ENCODE results near the gene CA11. TPM values are rescaled to one million over a fixed set of nuclear protein-coding genes. Genes with fewer than 3 reads are reported as not detected.

Gene CA11
- total and polyA plus RNA-seq, 9 of the 15 experiments (the other 6 are each of a cell fraction or from before 2014, with no cell fraction given): 2.9 to 19.9 (median 8.3) TPM

DNA sequence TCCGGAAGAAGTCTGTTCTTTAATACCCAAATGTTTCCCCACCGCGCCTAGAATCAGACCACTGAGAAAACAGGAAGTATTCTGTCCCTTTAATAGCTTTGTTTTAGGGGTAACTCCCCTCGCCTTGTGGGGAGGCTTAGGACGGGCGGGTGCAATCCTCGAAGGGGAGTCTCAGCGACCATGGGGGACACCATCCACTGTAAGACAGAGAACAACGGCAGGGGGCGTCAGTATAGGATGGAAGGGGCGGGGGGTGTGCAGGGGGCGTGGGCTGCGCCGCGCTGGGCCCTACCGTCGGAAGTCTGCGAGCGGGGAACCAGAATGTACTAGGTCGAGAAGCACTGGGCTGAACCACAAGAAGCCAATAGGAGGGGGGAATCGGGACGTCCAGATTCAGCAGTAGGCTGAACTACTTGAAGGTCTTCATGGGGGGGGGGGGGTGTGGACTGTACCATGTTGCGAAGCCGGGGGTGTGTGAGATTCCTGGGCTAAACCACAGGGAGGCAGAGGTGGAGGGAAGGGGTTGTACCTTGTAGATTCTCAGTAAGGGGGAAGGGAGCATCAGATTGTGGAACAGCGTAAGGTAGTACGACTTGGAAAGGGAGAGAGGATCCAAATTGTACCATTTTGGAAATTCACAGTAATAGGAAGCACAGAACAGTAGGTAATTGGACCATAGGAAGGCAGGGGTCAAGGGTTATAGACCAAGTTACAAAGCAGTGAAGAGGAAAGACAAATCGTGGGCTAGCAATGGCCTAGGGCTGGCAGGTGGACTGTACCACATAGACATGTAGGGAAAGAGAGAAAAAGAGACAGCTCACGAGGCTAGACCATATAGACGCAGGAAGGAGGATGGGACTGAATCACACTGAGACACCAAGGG is 7.8 kb downstream of the CA11 start (continued):
- TF ChIP-seq ZNF785 (CRISPR knock-in tag; IDR thresholded peaks at IDR 0.05) (no peak), ZNF780A (CRISPR knock-in tag; IDR thresholded peaks at IDR 0.05) (no peak), HSF4 (CRISPR knock-in tag; IDR thresholded peaks at IDR 0.05; ENCODE audit: borderline replicate concordance) (no peak), MEF2D (tag; conservative IDR thresholded peaks at IDR 0.05; ENCODE audit: low read depth) (no peak), ZNF644 (tag; IDR thresholded peaks at IDR 0.05; ENCODE audit: low read depth) (0 out of 2 replicates have a peak, but pooled peaks have one; percentile 35), GATA2 (CRISPR knock-in tag; IDR thresholded peaks at IDR 0.05) (no peak), SMARCA5 (IDR thresholded peaks at IDR 0.05) (peak; percentile 81)
- TF ChIP-seq, protein P1, sequence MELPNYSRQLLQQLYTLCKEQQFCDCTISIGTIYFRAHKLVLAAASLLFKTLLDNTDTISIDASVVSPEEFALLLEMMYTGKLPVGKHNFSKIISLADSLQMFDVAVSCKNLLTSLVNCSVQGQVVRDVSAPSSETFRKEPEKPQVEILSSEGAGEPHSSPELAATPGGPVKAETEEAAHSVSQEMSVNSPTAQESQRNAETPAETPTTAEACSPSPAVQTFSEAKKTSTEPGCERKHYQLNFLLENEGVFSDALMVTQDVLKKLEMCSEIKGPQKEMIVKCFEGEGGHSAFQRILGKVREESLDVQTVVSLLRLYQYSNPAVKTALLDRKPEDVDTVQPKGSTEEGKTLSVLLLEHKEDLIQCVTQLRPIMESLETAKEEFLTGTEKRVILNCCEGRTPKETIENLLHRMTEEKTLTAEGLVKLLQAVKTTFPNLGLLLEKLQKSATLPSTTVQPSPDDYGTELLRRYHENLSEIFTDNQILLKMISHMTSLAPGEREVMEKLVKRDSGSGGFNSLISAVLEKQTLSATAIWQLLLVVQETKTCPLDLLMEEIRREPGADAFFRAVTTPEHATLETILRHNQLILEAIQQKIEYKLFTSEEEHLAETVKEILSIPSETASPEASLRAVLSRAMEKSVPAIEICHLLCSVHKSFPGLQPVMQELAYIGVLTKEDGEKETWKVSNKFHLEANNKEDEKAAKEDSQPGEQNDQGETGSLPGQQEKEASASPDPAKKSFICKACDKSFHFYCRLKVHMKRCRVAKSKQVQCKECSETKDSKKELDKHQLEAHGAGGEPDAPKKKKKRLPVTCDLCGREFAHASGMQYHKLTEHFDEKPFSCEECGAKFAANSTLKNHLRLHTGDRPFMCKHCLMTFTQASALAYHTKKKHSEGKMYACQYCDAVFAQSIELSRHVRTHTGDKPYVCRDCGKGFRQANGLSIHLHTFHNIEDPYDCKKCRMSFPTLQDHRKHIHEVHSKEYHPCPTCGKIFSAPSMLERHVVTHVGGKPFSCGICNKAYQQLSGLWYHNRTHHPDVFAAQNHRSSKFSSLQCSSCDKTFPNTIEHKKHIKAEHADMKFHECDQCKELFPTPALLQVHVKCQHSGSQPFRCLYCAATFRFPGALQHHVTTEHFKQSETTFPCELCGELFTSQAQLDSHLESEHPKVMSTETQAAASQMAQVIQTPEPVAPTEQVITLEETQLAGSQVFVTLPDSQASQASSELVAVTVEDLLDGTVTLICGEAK (IDR thresholded peaks at IDR 0.05): peak; percentile 67
- TF ChIP-seq, protein P1 (CRISPR knock-in tag; IDR thresholded peaks at IDR 0.05): no peak
- TF ChIP-seq, protein P2, sequence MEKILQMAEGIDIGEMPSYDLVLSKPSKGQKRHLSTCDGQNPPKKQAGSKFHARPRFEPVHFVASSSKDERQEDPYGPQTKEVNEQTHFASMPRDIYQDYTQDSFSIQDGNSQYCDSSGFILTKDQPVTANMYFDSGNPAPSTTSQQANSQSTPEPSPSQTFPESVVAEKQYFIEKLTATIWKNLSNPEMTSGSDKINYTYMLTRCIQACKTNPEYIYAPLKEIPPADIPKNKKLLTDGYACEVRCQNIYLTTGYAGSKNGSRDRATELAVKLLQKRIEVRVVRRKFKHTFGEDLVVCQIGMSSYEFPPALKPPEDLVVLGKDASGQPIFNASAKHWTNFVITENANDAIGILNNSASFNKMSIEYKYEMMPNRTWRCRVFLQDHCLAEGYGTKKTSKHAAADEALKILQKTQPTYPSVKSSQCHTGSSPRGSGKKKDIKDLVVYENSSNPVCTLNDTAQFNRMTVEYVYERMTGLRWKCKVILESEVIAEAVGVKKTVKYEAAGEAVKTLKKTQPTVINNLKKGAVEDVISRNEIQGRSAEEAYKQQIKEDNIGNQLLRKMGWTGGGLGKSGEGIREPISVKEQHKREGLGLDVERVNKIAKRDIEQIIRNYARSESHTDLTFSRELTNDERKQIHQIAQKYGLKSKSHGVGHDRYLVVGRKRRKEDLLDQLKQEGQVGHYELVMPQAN (IDR thresholded peaks at IDR 0.05; ENCODE audit: borderline replicate concordance): peak; percentile 45; the same call in 1 of the 2 replicates
- TF ChIP-seq, protein P3, sequence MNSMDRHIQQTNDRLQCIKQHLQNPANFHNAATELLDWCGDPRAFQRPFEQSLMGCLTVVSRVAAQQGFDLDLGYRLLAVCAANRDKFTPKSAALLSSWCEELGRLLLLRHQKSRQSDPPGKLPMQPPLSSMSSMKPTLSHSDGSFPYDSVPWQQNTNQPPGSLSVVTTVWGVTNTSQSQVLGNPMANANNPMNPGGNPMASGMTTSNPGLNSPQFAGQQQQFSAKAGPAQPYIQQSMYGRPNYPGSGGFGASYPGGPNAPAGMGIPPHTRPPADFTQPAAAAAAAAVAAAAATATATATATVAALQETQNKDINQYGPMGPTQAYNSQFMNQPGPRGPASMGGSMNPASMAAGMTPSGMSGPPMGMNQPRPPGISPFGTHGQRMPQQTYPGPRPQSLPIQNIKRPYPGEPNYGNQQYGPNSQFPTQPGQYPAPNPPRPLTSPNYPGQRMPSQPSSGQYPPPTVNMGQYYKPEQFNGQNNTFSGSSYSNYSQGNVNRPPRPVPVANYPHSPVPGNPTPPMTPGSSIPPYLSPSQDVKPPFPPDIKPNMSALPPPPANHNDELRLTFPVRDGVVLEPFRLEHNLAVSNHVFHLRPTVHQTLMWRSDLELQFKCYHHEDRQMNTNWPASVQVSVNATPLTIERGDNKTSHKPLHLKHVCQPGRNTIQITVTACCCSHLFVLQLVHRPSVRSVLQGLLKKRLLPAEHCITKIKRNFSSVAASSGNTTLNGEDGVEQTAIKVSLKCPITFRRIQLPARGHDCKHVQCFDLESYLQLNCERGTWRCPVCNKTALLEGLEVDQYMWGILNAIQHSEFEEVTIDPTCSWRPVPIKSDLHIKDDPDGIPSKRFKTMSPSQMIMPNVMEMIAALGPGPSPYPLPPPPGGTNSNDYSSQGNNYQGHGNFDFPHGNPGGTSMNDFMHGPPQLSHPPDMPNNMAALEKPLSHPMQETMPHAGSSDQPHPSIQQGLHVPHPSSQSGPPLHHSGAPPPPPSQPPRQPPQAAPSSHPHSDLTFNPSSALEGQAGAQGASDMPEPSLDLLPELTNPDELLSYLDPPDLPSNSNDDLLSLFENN (IDR thresholded peaks at IDR 0.05; ENCODE audit: low read depth in 2 of 2, low read length in 2 of 2): 0 out of 4 replicates have a peak, but pooled peaks of 1 of the 2 experiments have one; percentile 6

All from K562 (cell line).